ENCODE results near the gene RNF217.

- no peak for TF ChIP-seq EZH2 (IDR thresholded peaks at IDR 0.05; ENCODE audit: low read depth)
- TF ChIP-seq, protein P1, sequence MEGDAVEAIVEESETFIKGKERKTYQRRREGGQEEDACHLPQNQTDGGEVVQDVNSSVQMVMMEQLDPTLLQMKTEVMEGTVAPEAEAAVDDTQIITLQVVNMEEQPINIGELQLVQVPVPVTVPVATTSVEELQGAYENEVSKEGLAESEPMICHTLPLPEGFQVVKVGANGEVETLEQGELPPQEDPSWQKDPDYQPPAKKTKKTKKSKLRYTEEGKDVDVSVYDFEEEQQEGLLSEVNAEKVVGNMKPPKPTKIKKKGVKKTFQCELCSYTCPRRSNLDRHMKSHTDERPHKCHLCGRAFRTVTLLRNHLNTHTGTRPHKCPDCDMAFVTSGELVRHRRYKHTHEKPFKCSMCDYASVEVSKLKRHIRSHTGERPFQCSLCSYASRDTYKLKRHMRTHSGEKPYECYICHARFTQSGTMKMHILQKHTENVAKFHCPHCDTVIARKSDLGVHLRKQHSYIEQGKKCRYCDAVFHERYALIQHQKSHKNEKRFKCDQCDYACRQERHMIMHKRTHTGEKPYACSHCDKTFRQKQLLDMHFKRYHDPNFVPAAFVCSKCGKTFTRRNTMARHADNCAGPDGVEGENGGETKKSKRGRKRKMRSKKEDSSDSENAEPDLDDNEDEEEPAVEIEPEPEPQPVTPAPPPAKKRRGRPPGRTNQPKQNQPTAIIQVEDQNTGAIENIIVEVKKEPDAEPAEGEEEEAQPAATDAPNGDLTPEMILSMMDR (conservative IDR thresholded peaks at IDR 0.05): no peak
These were observed 95.4 kb downstream of the RNF217 start for GRCh38 chr6:125057392-125058246.

Data from PC-9 (cell line).